AG09309 (cell line): ENCODE results near the gene GFRA3.
A peak's percentile ranks its signal among the peaks of the same experiment; 100 is the strongest.

Experiments
- DNase-seq: peaks from one replicate; pipeline ENCODE4 v3.0.0-alpha.2; 2010; ENCODE audit warnings: low read depth
- H3K4me3 ChIP-seq: 2 replicates; pipeline ENCODE4 v1.5.1; 2011; ENCODE audit warnings: mild to moderate bottlenecking, low read depth, low read length, moderate library complexity; ENCODE audit not compliant: control insufficient read depth
- TF ChIP-seq, protein P1 (sequence below): IDR thresholded peaks from 2 replicates; pipeline ENCODE4 v1.5.1; 2011; ENCODE audit warnings: mild to moderate bottlenecking, low read depth, low read length, inconsistent platforms; ENCODE audit not compliant: insufficient read depth, control insufficient read depth; ENCODE audit errors: missing control alignments

The GFRA3 gene

DNA sequence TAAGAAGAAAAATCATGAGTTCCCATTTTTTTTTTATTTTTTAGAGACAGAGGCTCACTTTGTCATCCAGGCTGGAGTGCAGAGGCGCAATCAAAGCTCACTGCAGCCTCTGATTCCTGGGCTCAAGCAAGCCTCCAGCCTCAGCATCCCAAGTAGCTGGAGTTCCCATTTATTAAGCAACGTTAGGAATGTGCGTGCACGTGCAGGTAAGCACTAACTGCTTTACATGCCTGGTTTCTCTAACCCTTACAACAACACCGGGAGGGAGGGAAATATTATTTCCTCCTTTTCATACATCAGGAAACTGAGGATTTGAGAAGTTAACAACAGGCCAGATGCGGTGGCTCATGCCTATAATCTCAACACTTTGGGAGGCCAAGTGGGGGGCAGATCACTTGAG is 45.0 kb downstream of the GFRA3 start:
- H3K4me3 ChIP-seq, result no peak overlapping the region
- TF ChIP-seq, protein P1, sequence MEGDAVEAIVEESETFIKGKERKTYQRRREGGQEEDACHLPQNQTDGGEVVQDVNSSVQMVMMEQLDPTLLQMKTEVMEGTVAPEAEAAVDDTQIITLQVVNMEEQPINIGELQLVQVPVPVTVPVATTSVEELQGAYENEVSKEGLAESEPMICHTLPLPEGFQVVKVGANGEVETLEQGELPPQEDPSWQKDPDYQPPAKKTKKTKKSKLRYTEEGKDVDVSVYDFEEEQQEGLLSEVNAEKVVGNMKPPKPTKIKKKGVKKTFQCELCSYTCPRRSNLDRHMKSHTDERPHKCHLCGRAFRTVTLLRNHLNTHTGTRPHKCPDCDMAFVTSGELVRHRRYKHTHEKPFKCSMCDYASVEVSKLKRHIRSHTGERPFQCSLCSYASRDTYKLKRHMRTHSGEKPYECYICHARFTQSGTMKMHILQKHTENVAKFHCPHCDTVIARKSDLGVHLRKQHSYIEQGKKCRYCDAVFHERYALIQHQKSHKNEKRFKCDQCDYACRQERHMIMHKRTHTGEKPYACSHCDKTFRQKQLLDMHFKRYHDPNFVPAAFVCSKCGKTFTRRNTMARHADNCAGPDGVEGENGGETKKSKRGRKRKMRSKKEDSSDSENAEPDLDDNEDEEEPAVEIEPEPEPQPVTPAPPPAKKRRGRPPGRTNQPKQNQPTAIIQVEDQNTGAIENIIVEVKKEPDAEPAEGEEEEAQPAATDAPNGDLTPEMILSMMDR, result no peak
- DNase-seq, result no peak

DNA sequence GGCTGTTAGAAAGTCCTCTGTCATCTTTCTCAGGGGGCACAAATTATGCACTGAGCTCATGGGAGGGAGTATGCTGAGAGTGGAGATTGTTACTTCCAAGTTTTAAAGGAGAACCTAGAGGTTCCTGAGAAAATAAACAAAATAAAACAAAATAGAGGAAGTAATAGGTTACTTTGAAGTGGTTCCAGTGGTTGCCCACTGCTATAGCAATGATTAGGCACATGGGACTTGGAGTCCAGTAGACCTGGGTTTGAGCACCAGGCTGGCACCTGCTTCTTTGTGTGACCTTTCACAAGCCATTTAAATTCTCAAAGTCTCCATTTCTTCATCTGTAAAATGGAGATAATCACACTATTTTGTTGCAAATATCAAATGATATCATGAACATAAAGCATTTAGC is 47.5 kb downstream of the GFRA3 start:
- TF ChIP-seq, protein P1, result no peak
- no peak overlapping the region for H3K4me3 ChIP-seq
- DNase-seq, result no peak

DNA sequence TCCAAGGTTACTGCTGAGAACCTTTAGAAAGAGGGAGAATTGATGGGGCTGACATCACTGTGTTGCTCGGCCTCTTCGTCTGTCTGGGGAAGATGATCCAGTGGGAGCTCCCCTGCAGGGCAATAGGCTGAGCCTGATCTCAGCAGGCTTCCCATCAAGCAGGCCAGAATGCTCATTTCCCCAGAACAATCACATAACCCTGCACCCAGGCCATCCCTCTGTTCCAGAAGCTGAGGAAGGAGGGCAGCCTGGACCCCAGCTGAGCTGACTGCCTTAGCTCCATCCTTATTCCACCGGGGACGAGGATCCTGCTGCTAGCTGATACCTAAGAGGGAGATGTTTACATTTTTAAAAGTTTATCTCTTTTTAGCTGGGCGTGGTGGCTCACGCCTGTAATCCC is 49.7 kb downstream of the GFRA3 start:
- TF ChIP-seq, protein P1, result no peak
- DNase-seq, result no peak
- no peak overlapping the region for H3K4me3 ChIP-seq

DNA sequence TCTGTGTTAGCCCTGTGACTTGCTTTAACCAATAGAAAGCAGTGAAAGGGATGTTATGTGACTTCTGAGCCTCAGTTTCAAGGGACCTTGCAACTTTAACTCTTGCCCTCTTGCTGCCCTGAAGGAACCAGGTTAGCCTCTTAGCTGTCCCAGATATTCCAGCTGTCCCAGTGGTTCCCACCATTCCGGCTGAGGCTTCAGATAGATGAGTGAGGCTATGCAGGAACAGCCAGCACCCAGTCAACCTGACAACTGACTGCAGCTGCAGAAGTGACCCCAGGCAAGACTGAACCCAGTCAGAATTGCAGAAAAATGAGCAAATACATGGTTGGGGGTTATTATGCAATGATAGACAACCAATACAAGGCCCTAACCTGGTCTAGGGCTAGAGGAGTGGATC is 50.9 kb downstream of the GFRA3 start:
- TF ChIP-seq, protein P1, result no peak
- no peak overlapping the region for H3K4me3 ChIP-seq
- DNase-seq, result no peak

DNA sequence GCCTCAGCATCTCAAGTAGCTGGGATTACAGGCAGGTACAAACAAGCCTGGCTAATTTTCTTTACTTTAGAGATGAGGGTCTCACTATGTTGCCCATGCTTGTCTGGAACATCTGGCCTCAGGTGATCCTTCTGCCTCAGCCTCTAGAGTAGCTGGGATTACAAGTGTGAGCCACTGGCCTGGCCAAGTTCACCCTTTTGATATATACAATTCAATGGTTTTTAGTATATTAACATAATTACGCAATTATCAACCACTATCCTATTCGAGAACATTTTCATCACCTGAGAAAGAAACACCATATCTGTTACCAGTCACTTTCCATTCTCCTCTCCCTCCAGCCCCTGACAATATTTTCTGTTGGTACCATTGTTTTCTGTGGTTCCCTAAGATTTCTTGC is 57.6 kb downstream of the GFRA3 start:
- no peak overlapping the region for H3K4me3 ChIP-seq
- DNase-seq, result no peak
- TF ChIP-seq, protein P1, result no peak

DNA sequence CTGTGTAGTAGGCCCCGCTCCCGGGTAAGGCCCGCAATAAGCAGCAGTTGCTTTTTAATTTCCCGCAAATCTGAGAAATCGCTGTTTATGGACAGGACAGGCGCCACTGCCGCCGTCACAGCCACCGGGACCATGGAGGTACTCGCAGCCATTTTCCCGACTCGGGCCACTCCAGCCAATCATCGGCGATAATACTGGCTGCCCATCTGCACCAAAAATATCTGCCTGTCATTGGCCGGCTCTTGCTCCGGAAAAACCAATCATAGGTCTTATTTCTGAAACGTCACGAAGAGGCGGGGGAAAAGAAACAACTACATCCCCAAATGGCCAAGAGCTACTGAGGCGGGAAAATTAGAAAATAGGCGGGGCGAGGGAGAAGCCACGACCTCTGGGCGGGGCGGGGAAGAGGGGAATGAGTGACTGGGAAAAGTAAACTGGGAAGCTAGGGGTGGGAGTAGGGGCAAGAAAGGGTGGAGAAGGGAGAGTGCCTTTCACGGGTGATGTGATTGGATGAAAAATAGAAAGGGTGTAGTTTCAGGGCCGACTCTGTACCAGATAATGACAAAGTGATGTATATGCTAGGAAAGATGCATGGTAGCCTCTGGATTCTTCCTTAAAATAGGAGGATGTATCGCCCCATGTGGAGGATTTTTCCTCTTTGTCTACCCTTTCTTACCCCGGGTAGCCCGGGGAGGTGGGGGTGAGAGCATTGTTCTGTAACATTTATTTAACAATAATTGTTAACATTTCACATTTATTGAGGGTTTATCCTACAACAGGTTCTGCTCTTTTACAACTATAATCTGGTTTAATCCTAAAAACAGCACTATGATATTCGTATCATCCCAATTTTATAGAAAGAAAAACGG is 61.0 kb downstream of the GFRA3 start, which contains the start of gene CDC23:
Gene CDC23 (minus strand): TSS at position 163 of the 869 bp plus-strand sequence. CDS start 11 bp downstream, at position 152.
- peak; percentile 88 for DNase-seq
- TF ChIP-seq, protein P1, result no peak
- peak within 1 kb of the TSS; percentile 75 for H3K4me3 ChIP-seq

DNA sequence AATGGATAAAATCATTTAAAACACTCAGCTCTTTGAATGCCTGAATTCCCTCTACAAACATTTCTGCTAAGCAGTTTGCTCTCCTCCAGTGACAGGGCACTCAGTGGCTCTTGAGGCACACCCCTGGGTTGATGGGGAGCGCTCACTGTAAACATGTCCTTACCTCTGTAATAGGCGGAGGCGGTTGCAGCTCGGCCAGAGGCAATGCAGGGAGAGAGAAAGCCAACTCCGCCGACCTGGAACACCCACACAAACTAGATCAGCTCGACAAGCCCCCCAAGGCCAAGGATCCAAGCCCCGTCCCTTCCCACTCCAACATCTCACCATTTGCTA is 61.6 kb downstream of the GFRA3 start:
- no peak for DNase-seq
- H3K4me3 ChIP-seq, result peak overlapping the region; percentile 75
- TF ChIP-seq, protein P1, result no peak
